HFF-Myc (cell line): ENCODE data around the gene RNF138.

Experiments used
- DNase-seq: peaks from one replicate; pipeline ENCODE4 v3.0.0-alpha.2; 2011; ENCODE audit warnings: low read depth; ENCODE audit errors: extremely low read depth
- H3K4me3 ChIP-seq: replicated peaks from 2 replicates; pipeline ENCODE4 v1.5.1; 2011; ENCODE audit warnings: low read depth, mild to moderate bottlenecking, control low read depth, low read length
- CTCF ChIP-seq: IDR thresholded peaks from 2 replicates; pipeline ENCODE4 v1.5.1; 2012; ENCODE audit warnings: mild to moderate bottlenecking, low read depth, low read length, control low read depth; ENCODE audit errors: missing control alignments

The RNF138 gene

GRCh38 chr18:32095192-32095899, 3.7 kb downstream of the RNF138 start:
- H3K4me3 ChIP-seq = no peak overlapping the region
- no peak for TF ChIP-seq CTCF
- no peak for DNase-seq

GRCh38 chr18:32095900-32096229, 4.2 kb downstream of the RNF138 start:
- no peak for DNase-seq
- TF ChIP-seq CTCF = no peak
- H3K4me3 ChIP-seq = no peak overlapping the region

DNA sequence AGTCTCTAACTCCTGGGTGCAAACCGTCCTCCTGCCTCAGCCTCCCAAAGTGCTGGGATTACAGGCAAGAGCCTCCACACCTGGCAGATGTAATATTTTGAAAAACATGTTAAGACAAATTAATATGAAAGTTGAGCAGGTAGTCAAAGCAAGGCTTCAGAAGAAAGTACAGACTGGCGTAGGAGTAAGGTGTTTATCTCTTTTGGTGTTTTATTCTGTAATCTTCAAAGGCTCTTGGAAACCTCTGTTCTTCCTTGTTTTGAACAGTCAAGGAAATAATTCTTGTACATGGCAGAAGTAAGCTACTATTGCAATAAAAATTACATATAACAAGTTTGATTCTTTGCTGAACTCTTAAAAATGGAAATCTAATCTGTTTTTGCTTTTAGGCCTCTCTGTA, 5.3 kb downstream of the RNF138 start:
- no peak for DNase-seq
- no peak for TF ChIP-seq CTCF
- H3K4me3 ChIP-seq = no peak overlapping the region

DNA sequence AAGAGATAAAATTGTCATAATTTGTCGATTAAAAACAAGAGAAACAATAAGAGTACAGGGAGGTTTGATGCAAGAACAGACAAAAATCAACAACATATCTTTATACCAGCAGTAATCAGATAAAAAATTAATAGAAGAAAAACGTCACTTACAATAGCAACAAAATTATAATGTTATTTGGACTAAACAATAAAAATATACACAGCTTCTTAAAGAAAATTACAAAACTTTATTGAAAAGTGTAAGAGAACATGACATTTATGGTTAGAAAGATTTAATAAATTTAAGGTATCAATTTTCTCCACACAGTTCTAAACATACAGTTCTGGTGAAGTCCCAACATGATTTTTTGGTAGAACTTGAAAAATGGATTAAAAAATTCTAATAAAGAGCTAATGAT, 12.8 kb downstream of the RNF138 start:
- no peak for DNase-seq
- no peak for TF ChIP-seq CTCF
- H3K4me3 ChIP-seq = no peak overlapping the region

GRCh38 chr18:32110005-32110404, 18.3 kb downstream of the RNF138 start:
- no peak for TF ChIP-seq CTCF
- no peak for DNase-seq
- H3K4me3 ChIP-seq = no peak overlapping the region

- no peak for DNase-seq
- no peak for TF ChIP-seq CTCF
- no peak overlapping the region for H3K4me3 ChIP-seq
Measured at GRCh38 chr18:32111706-32112105, 20.0 kb downstream of the RNF138 start.

- no peak for TF ChIP-seq CTCF
- no peak for DNase-seq
- H3K4me3 ChIP-seq = no peak overlapping the region
Measured at GRCh38 chr18:32112826-32113225, 21.2 kb downstream of the RNF138 start.
